Gastrocnemius medialis (tissue), 4 donors: ENCODE data around the gene HSPA12B.

Experiments
- POLR2A ChIP-seq, 2 donors: fragments of 450-650 bp; IDR thresholded peaks; one replicate each; pipeline ENCODE4 v1.6.1; 2017; ENCODE audit warnings: antibody characterized with exemption in 2 of 2, mild to moderate bottlenecking in 2 of 2, moderate library complexity in 2 of 2
- TF ChIP-seq, protein P1 (sequence below), 5 experiments: fragments of 450-650 bp in 3 of 5; fragments of 200-600 bp in 2 of 5; sonication (generic) in 2 of 5; IDR thresholded peaks in 4 of 5; conservative IDR thresholded peaks in 1 of 5; 1 replicate in 4 of 5; 2 replicates in 1 of 5; pipeline ENCODE4 v1.5.1; 2016 to 2019; ENCODE audit warnings: antibody characterized with exemption in 5 of 5, mild to moderate bottlenecking in 3 of 5, moderate library complexity in 3 of 5

DNA sequence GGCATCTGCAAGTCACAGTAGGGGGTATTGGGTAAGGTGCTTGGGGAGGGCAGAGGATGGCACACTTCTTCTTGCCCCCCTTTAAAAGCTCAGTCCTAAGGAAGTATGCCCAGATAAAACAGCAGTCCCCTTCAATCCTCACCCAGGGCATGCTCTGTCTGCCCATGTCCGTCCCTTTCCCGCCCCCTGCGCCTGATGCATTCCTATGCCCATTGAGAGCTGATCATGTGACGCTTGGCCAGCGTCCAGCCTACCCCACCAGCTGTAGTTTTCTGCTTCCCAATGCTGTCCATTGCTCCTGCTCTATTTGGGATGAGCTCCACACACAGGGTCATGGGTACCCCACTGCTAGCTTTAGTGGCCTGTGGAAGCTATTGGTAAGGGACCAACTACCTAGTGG, 28.4 kb upstream of the HSPA12B start:
- TF ChIP-seq, protein P1, sequence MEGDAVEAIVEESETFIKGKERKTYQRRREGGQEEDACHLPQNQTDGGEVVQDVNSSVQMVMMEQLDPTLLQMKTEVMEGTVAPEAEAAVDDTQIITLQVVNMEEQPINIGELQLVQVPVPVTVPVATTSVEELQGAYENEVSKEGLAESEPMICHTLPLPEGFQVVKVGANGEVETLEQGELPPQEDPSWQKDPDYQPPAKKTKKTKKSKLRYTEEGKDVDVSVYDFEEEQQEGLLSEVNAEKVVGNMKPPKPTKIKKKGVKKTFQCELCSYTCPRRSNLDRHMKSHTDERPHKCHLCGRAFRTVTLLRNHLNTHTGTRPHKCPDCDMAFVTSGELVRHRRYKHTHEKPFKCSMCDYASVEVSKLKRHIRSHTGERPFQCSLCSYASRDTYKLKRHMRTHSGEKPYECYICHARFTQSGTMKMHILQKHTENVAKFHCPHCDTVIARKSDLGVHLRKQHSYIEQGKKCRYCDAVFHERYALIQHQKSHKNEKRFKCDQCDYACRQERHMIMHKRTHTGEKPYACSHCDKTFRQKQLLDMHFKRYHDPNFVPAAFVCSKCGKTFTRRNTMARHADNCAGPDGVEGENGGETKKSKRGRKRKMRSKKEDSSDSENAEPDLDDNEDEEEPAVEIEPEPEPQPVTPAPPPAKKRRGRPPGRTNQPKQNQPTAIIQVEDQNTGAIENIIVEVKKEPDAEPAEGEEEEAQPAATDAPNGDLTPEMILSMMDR (IDR thresholded peaks at IDR 0.05 in 4 of 5, conservative IDR thresholded peaks at IDR 0.05 in 1 of 5) = no peak
- no peak for TF ChIP-seq POLR2A (IDR thresholded peaks at IDR 0.05)
